PFSK-1 (cell line): ENCODE measurements around the gene RABGAP1.

ENCODE experiments used
- POLR2AphosphoS5 ChIP-seq: IDR thresholded peaks from 2 replicates; pipeline ENCODE4 v1.6.1; 2012; ENCODE audit warnings: low read depth, mild to moderate bottlenecking, control low read depth, low read length, moderate library complexity
- REST ChIP-seq, 2 experiments: IDR thresholded peaks; 2 replicates each; pipeline versions ENCODE4 v1.6.1 to v1.8.0; 2011 to 2012; ENCODE audit warnings: low read depth in 2 of 2, low read length in 2 of 2, control low read depth in 1 of 2, inconsistent platforms in 1 of 2, mild to moderate bottlenecking in 1 of 2, moderate library complexity in 1 of 2; ENCODE audit not compliant: insufficient read depth in 1 of 2
- TAF1 ChIP-seq: IDR thresholded peaks from 2 replicates; pipeline ENCODE4 v1.6.1; 2012; ENCODE audit warnings: low read length, control low read depth, borderline replicate concordance; ENCODE audit not compliant: insufficient read depth

- TF ChIP-seq TAF1 (no peak), REST (IDR thresholded peaks at IDR 0.05; ENCODE audit: insufficient read depth in 1 of 2, low read depth in 2 of 2, low read length in 2 of 2) (no peak), POLR2AphosphoS5 (no peak)
Observed at GRCh38 chr9:122950263-122950662, 9.4 kb downstream of the RABGAP1 start.
